Measurements from ENCODE around the gene ENHO. TPM values are rescaled to one million over a fixed set of nuclear protein-coding genes. Genes with fewer than 3 reads are reported as not detected.

ENHO gene
- total and polyA plus RNA-seq, 2 experiments from 2014 or later: 7.6 to 8.7 TPM

GRCh38 chr9:34518110-34518616, 4.6 kb downstream of the ENHO start:
- H3K27ac ChIP-seq: no peak overlapping the region
- DNase-seq (ENCODE audit: low read depth in 1 of 2, low spot score in 1 of 2): no peak
- H3K4me1 ChIP-seq (ENCODE audit: low read depth): peaks cover 10% of the 10 kb centered on the region
- peaks cover 16% of the 10 kb centered on the region for H3K27me3 ChIP-seq
- H3K36me3 ChIP-seq: no peaks in the 10 kb centered on the region
- TF ChIP-seq CTCF (IDR thresholded peaks at IDR 0.05; ENCODE audit: low read depth, low read length): no peak
- no peaks in the 10 kb centered on the region for H3K9me3 ChIP-seq (ENCODE audit: low read depth)
- H3K4me3 ChIP-seq: no peak overlapping the region

GRCh38 chr9:34517185-34517584, 5.6 kb downstream of the ENHO start:
- Histone ChIP-seq H3K27ac (no peak overlapping the region), H3K9me3 (ENCODE audit: low read depth) (no peaks in the 10 kb centered on the region), H3K4me1 (ENCODE audit: low read depth) (peaks cover 17% of the 10 kb centered on the region), H3K36me3 (no peaks in the 10 kb centered on the region), H3K27me3 (peaks cover 12% of the 10 kb centered on the region), H3K4me3 (no peak overlapping the region)
- DNase-seq (ENCODE audit: low read depth in 1 of 2, low spot score in 1 of 2): no peak
- no peak for TF ChIP-seq CTCF (IDR thresholded peaks at IDR 0.05; ENCODE audit: low read depth, low read length)

- no peak for TF ChIP-seq CTCF (IDR thresholded peaks at IDR 0.05; ENCODE audit: low read depth, low read length)
- H3K4me3 ChIP-seq: no peak overlapping the region
- H3K36me3 ChIP-seq: no peaks in the 10 kb centered on the region
- no peak for DNase-seq (ENCODE audit: low read depth in 1 of 2, low spot score in 1 of 2)
- H3K9me3 ChIP-seq (ENCODE audit: low read depth): no peaks in the 10 kb centered on the region
- H3K4me1 ChIP-seq (ENCODE audit: low read depth): peaks cover 17% of the 10 kb centered on the region
- no peak overlapping the region for H3K27ac ChIP-seq
- H3K27me3 ChIP-seq: no peaks in the 10 kb centered on the region
Measured at GRCh38 chr9:34515959-34516358, 6.8 kb downstream of the ENHO start.

- Histone ChIP-seq H3K27me3 (no peaks in the 10 kb centered on the region), H3K4me3 (no peak overlapping the region), H3K9me3 (ENCODE audit: low read depth) (no peaks in the 10 kb centered on the region), H3K27ac (no peak overlapping the region), H3K4me1 (ENCODE audit: low read depth) (peaks cover 25% of the 10 kb centered on the region), H3K36me3 (no peaks in the 10 kb centered on the region)
- TF ChIP-seq CTCF (IDR thresholded peaks at IDR 0.05; ENCODE audit: low read depth, low read length): no peak
- DNase-seq (ENCODE audit: low read depth in 1 of 2, low spot score in 1 of 2): no peak
Measured at GRCh38 chr9:34514816-34515215, 8.0 kb downstream of the ENHO start.

GRCh38 chr9:34514401-34514800, 8.4 kb downstream of the ENHO start:
- no peak for DNase-seq (ENCODE audit: low read depth in 1 of 2, low spot score in 1 of 2)
- TF ChIP-seq CTCF (IDR thresholded peaks at IDR 0.05; ENCODE audit: low read depth, low read length): no peak
- Histone ChIP-seq H3K4me3 (no peak overlapping the region), H3K27me3 (no peaks in the 10 kb centered on the region), H3K4me1 (ENCODE audit: low read depth) (peaks cover 25% of the 10 kb centered on the region), H3K9me3 (ENCODE audit: low read depth) (no peaks in the 10 kb centered on the region), H3K27ac (no peak overlapping the region), H3K36me3 (no peaks in the 10 kb centered on the region)
